Neuronal stem cell (in vitro differentiated cells): Measurements from ENCODE around the gene FMNL1.

Experiments used
- DNase-seq: peaks from one replicate; pipeline ENCODE4 v3.0.0-alpha.2; 2013; ENCODE audit warnings: low spot score
- H2AFZ ChIP-seq: one replicate; pipeline ENCODE4 v1.6.1; 2013; ENCODE audit warnings: mild to moderate bottlenecking, low read length, inconsistent platforms
- H2AK5ac ChIP-seq: 2 replicates; pipeline ENCODE4 v1.6.1; 2013; ENCODE audit warnings: low read depth, mild to moderate bottlenecking, inconsistent platforms, low read length, moderate library complexity, mixed read lengths
- H2BK120ac ChIP-seq: 2 replicates; pipeline ENCODE4 v1.6.1; 2013; ENCODE audit warnings: low read depth, mild to moderate bottlenecking, inconsistent platforms, low read length, moderate library complexity, mixed read lengths
- H2BK12ac ChIP-seq: one replicate; pipeline ENCODE4 v1.6.1; 2013; ENCODE audit warnings: low read length, inconsistent platforms
- H2BK15ac ChIP-seq: 2 replicates; pipeline ENCODE4 v1.6.1; 2013; ENCODE audit warnings: mild to moderate bottlenecking, low read length, inconsistent platforms, mixed read lengths
- H2BK5ac ChIP-seq: one replicate; pipeline ENCODE4 v1.6.1; 2013; ENCODE audit warnings: inconsistent platforms, mild to moderate bottlenecking, low read length, moderate library complexity
- H3K14ac ChIP-seq: one replicate; pipeline ENCODE4 v1.6.1; 2013; ENCODE audit warnings: low read length, inconsistent platforms
- H3K18ac ChIP-seq: 2 replicates; pipeline ENCODE4 v1.6.1; 2013; ENCODE audit warnings: low read length, inconsistent platforms
- H3K23ac ChIP-seq: 2 replicates; pipeline ENCODE4 v1.6.1; 2013; ENCODE audit warnings: low read depth, mild to moderate bottlenecking, mixed read lengths, low read length, inconsistent platforms; ENCODE audit not compliant: poor library complexity
- H3K27ac ChIP-seq: replicated peaks from 3 replicates; pipeline ENCODE4 v1.5.1; 2013; ENCODE audit warnings: low read length, inconsistent platforms
- H3K27me3 ChIP-seq, 3 experiments: 2 replicates each; pipeline ENCODE4 v1.6.1; 2013; ENCODE audit warnings: low read length in 3 of 3, mild to moderate bottlenecking in 2 of 3, inconsistent platforms in 1 of 3, low read depth in 1 of 3, mixed read lengths in 1 of 3, moderate library complexity in 1 of 3; ENCODE audit not compliant: control insufficient read depth in 3 of 3, insufficient read depth in 3 of 3
- H3K36me3 ChIP-seq, 2 donors: replicated peaks in 1 of 2; 2 replicates each; pipeline ENCODE4 v1.6.1; 2013; ENCODE audit warnings: low read length in 2 of 2; ENCODE audit not compliant: control insufficient read depth in 2 of 2, insufficient read depth in 2 of 2
- H3K4ac ChIP-seq: 2 replicates; pipeline ENCODE4 v1.6.1; 2013; ENCODE audit warnings: inconsistent platforms, mild to moderate bottlenecking, low read length, moderate library complexity
- H3K4me1 ChIP-seq, 2 donors: 1 replicate in 1 of 2; 2 replicates in 1 of 2; pipeline ENCODE4 v1.6.1; 2013; ENCODE audit warnings: low read length in 2 of 2, low read depth in 1 of 2; ENCODE audit not compliant: control insufficient read depth in 2 of 2, insufficient read depth in 1 of 2
- H3K4me2 ChIP-seq: one replicate; pipeline ENCODE4 v1.6.1; 2013; ENCODE audit warnings: mild to moderate bottlenecking, low read length, inconsistent platforms; ENCODE audit not compliant: insufficient read depth, poor library complexity, severe bottlenecking
- H3K4me3 ChIP-seq, 2 donors: 2 replicates each; pipeline ENCODE4 v1.5.1; 2013; ENCODE audit warnings: low read length in 2 of 2, mild to moderate bottlenecking in 2 of 2, inconsistent platforms in 1 of 2, moderate library complexity in 1 of 2
- H3K79me1 ChIP-seq: one replicate; pipeline ENCODE4 v1.6.1; 2013; ENCODE audit warnings: low read depth, mild to moderate bottlenecking, inconsistent platforms, low read length, moderate library complexity
- H3K9ac ChIP-seq: one replicate; pipeline ENCODE4 v1.6.1; 2013; ENCODE audit warnings: mild to moderate bottlenecking, low read depth, low read length, inconsistent platforms; ENCODE audit not compliant: poor library complexity
- H3K9me3 ChIP-seq, 2 donors: replicated peaks in 1 of 2; 2 replicates each; pipeline versions ENCODE3 to v1.6.1; 2013; ENCODE audit warnings: low read length in 2 of 2, mild to moderate bottlenecking in 2 of 2, inconsistent platforms in 1 of 2, low read depth in 1 of 2, mixed read lengths in 1 of 2, moderate library complexity in 1 of 2; ENCODE audit not compliant: control insufficient read depth in 2 of 2, insufficient read depth in 1 of 2
- H4K8ac ChIP-seq: one replicate; pipeline ENCODE4 v1.6.1; 2013; ENCODE audit warnings: low read depth, mild to moderate bottlenecking, inconsistent platforms, low read length, moderate library complexity
- H4K91ac ChIP-seq: one replicate; pipeline ENCODE4 v1.6.1; 2013; ENCODE audit warnings: low read length, low read depth, mild to moderate bottlenecking, inconsistent platforms; ENCODE audit not compliant: poor library complexity
- WGBS, 2 donors: extraction: QIAGEN DNeasy Blood & Tissue Kit; methylation state at CpG; one replicate each; pipeline ENCODE4 v1.1.7; 2013; ENCODE audit warnings: missing lambda C conversion rate in 2 of 2, mixed read lengths in 1 of 2; ENCODE audit not compliant: insufficient read length in 2 of 2, insufficient replicate concordance in 1 of 2; ENCODE audit errors: extremely low coverage in 2 of 2; 5-methylcytosine and 5-hydroxymethylcytosine counted together

Gene FMNL1

GRCh38 chr17:45290269-45290765 lies 68.6 kb downstream of the FMNL1 start:
- Histone ChIP-seq H3K23ac (no peak overlapping the region), H3K9me3 (no peaks in the 10 kb centered on the region), H2AK5ac (no peak overlapping the region), H3K9ac (no peak overlapping the region), H3K14ac (no peak overlapping the region), H2BK120ac (no peak overlapping the region), H3K18ac (no peak overlapping the region), H3K27ac (no peak overlapping the region), H3K79me1 (peaks cover 1% of the 10 kb centered on the region), H4K8ac (no peak overlapping the region), H3K4ac (no peak overlapping the region), H2BK15ac (no peak overlapping the region), H3K36me3 (peaks cover 13 to 57% of the 10 kb centered on the region in 2 donors), H2AFZ (no peak overlapping the region), H3K4me3 (no peak overlapping the region), H3K4me2 (no peak overlapping the region), H3K27me3 (no peaks in the 10 kb centered on the region), H4K91ac (no peak overlapping the region), H2BK5ac (no peak overlapping the region), H3K4me1 (peaks cover under 1 to 3% of the 10 kb centered on the region in 2 donors), H2BK12ac (no peak overlapping the region)
- DNase-seq = no peak
- no CpG with 5 or more reads among the region's 11 CpGs for WGBS, 2 donors

- DNase-seq = no peak
Observed at GRCh38 chr17:45291171-45291805, 69.6 kb downstream of the FMNL1 start.

GRCh38 chr17:45292696-45293412 lies 71.2 kb downstream of the FMNL1 start:
- Histone ChIP-seq H2BK120ac (no peak overlapping the region), H3K23ac (no peak overlapping the region), H4K91ac (no peak overlapping the region), H3K4me2 (no peak overlapping the region), H2AFZ (no peak overlapping the region), H3K9ac (no peak overlapping the region), H3K79me1 (peaks cover 1% of the 10 kb centered on the region), H3K4ac (no peak overlapping the region), H3K9me3 (no peaks in the 10 kb centered on the region), H4K8ac (no peak overlapping the region), H2AK5ac (no peak overlapping the region), H2BK5ac (no peak overlapping the region), H3K18ac (no peak overlapping the region), H2BK12ac (no peak overlapping the region), H3K36me3 (peaks cover 9 to 37% of the 10 kb centered on the region in 2 donors), H2BK15ac (no peak overlapping the region), H3K4me1 (peaks cover 3 to 6% of the 10 kb centered on the region in 2 donors), H3K27ac (no peak overlapping the region), H3K4me3 (no peak overlapping the region), H3K14ac (no peak overlapping the region), H3K27me3 (no peaks in the 10 kb centered on the region)
- WGBS, 2 donors = no CpG with 5 or more reads among the region's 12 CpGs
- DNase-seq = no peak

More at GRCh38 chr17:45291171-45291805, 69.6 kb downstream of the FMNL1 start:
- Histone ChIP-seq H3K4me3 (no peak overlapping the region), H2BK12ac (no peak overlapping the region), H3K9me3 (no peaks in the 10 kb centered on the region), H2AFZ (no peak overlapping the region), H3K14ac (no peak overlapping the region), H2BK5ac (no peak overlapping the region), H2BK15ac (no peak overlapping the region), H3K23ac (no peak overlapping the region), H3K9ac (no peak overlapping the region), H3K36me3 (peaks cover 13 to 52% of the 10 kb centered on the region in 2 donors), H4K8ac (no peak overlapping the region), H3K18ac (no peak overlapping the region), H3K27ac (no peak overlapping the region), H4K91ac (no peak overlapping the region), H3K79me1 (peaks cover 1% of the 10 kb centered on the region), H3K27me3 (no peaks in the 10 kb centered on the region), H3K4me2 (no peak overlapping the region), H3K4ac (no peak overlapping the region), H2AK5ac (no peak overlapping the region), H3K4me1 (peaks cover 3 to 6% of the 10 kb centered on the region in 2 donors), H2BK120ac (no peak overlapping the region)
- WGBS, 2 donors = no CpG with 5 or more reads among the region's 5 CpGs
